MCF 10A (cell line): Measurements from ENCODE around the gene AFG3L2. TPM values are rescaled to one million over a fixed set of nuclear protein-coding genes. Genes with fewer than 3 reads are reported as not detected.
A peak's percentile ranks its signal among the peaks of the same experiment; 100 is the strongest.

Source experiments
- BruUV-seq: library from RNA; stranded (reverse); fragments of 400-500 nt; replicated peaks from 2 replicates; lab custom pipeline; 2021; lab: Mats Ljungman, UMichigan
- CTCF ChIA-PET: fragments of 300-600 bp; sonication (Branson Sonifier 250); formaldehyde crosslinking; extraction: SDS; loops from one replicate; lab custom pipeline; 2021; ENCODE audit warnings: antibody characterized with exemption, inconsistent platforms; lab: Yijun Ruan, JAX
- POLR2A ChIA-PET: fragments of 300-600, 350-650 bp; sonication (Branson Sonifier 250); formaldehyde crosslinking; extraction: SDS; loops from one replicate; lab custom pipeline; 2020; ENCODE audit warnings: antibody characterized with exemption, inconsistent platforms; lab: Yijun Ruan, JAX
- DNase-seq: peaks from one replicate; pipeline ENCODE4 v3.0.0-alpha.2; 2018; ENCODE audit not compliant: unreplicated experiment
- H3K27ac Mint-ChIP-seq: one replicate; pipeline ENCODE4 v1.8.0; 2022; ENCODE audit warnings: mild to moderate bottlenecking, low read depth, mixed read lengths; ENCODE audit not compliant: unreplicated experiment
- H3K27me3 Mint-ChIP-seq: one replicate; pipeline ENCODE4 v1.8.0; 2022; ENCODE audit warnings: mixed read lengths; ENCODE audit not compliant: insufficient read depth, unreplicated experiment
- H3K36me3 Mint-ChIP-seq: one replicate; pipeline ENCODE4 v1.8.0; 2022; ENCODE audit warnings: mild to moderate bottlenecking, moderate library complexity, mixed read lengths; ENCODE audit not compliant: insufficient read depth, unreplicated experiment
- H3K4me1 Mint-ChIP-seq: one replicate; pipeline ENCODE4 v1.8.0; 2022; ENCODE audit warnings: mixed read lengths; ENCODE audit not compliant: insufficient read depth, unreplicated experiment
- H3K4me3 Mint-ChIP-seq: one replicate; pipeline ENCODE4 v1.8.0; 2022; ENCODE audit warnings: mild to moderate bottlenecking, moderate library complexity, mixed read lengths; ENCODE audit not compliant: unreplicated experiment
- H3K9me3 Mint-ChIP-seq: one replicate; pipeline ENCODE4 v1.8.0; 2022; ENCODE audit warnings: mixed read lengths; ENCODE audit not compliant: unreplicated experiment
- CTCF ChIP-seq: fragments of 200-600 bp; IDR thresholded peaks from one replicate; pipeline ENCODE4 v1.8.0; 2022; ENCODE audit warnings: antibody characterized with exemption, mild to moderate bottlenecking; ENCODE audit not compliant: unreplicated experiment
- intact Hi-C: fragments of 100-400 bp; cut with micrococcal nuclease; formaldehyde crosslinking; loops from 2 replicates; pipeline ENCODE4 v1.14.1; 2022
- total RNA-seq: library from RNA; stranded (reverse); gene quantifications from 2 replicates; pipeline ENCODE4 v1.2.3, GENCODE V29; 2022

The AFG3L2 gene
- total RNA-seq, 1 experiment from 2014 or later = 77.2 TPM

GRCh38 chr18:12405066-12405465 is 28.0 kb upstream of the AFG3L2 start:
- POLR2A ChIA-PET = interaction anchor here (1.4 kb wide), 1 partner anchor 253 kb away, joined by 3 read pairs; the partner anchor contains the start of gene SPIRE1
- BruUV-seq = no TSS peak
- Mint-ChIP-seq H3K27ac (no peak overlapping the region), H3K9me3 (no peaks in the 10 kb centered on the region), H3K36me3 (peaks cover 2% of the 10 kb centered on the region), H3K4me1 (peaks cover 29% of the 10 kb centered on the region), H3K4me3 (no peak overlapping the region), H3K27me3 (peaks cover 18% of the 10 kb centered on the region)
- TF ChIP-seq CTCF = no peak
- intact Hi-C loops = loop anchor here (5.0 kb wide), 1 partner anchor 202 kb away; no protein-coding TSS in a partner anchor
- no peak for DNase-seq
- CTCF ChIA-PET = interaction anchor here (0.6 to 1.7 kb wide), 3 partner anchors 14 to 322 kb away, joined by 3 to 7 read pairs (median 3); no protein-coding TSS in a partner anchor

- H3K9me3 Mint-ChIP-seq = no peaks in the 10 kb centered on the region
- intact Hi-C loops = no loop called here
- peak overlapping the region; percentile 57 for H3K27ac Mint-ChIP-seq
- H3K4me3 Mint-ChIP-seq = no peak overlapping the region
- BruUV-seq = no TSS peak
- ChIA-PET POLR2A (interaction anchor here (0.6 to 2.2 kb wide), 6 partner anchors 11 to 1477 kb away, joined by 3 to 10 read pairs (median 3); partner anchors contain the start of gene SPIRE1), CTCF (interaction anchor here (0.7 to 3.7 kb wide), 4 partner anchors 12 to 294 kb away, joined by 3 to 27 read pairs (median 6); no protein-coding TSS in a partner anchor)
- no peak for TF ChIP-seq CTCF
- H3K36me3 Mint-ChIP-seq = no peaks in the 10 kb centered on the region
- peaks cover 26% of the 10 kb centered on the region for H3K4me1 Mint-ChIP-seq
- peak; percentile 84 for DNase-seq
- H3K27me3 Mint-ChIP-seq = peaks cover 18% of the 10 kb centered on the region
These were observed 26.8 kb upstream of the AFG3L2 start for GRCh38 chr18:12403601-12404506.

- no TSS peak for BruUV-seq
- ChIA-PET CTCF (interaction anchor here (0.6 to 3.7 kb wide), 4 partner anchors 10 to 221 kb away, joined by 3 to 27 read pairs (median 4); no protein-coding TSS in a partner anchor), POLR2A (interaction anchor here (0.7 to 2.2 kb wide), 5 partner anchors 9 to 259 kb away, joined by 3 to 10 read pairs (median 4); partner anchors contain the start of gene AFG3L2)
- Mint-ChIP-seq H3K4me1 (peaks cover 21% of the 10 kb centered on the region), H3K9me3 (no peaks in the 10 kb centered on the region), H3K36me3 (no peaks in the 10 kb centered on the region), H3K27ac (peak overlapping the region; percentile 77), H3K27me3 (peaks cover 18% of the 10 kb centered on the region), H3K4me3 (no peak overlapping the region)
- DNase-seq = no peak
- intact Hi-C loops = no loop called here
- no peak for TF ChIP-seq CTCF
These were observed 24.9 kb upstream of the AFG3L2 start for GRCh38 chr18:12401881-12402280.

GRCh38 chr18:12399231-12399630 is 22.2 kb upstream of the AFG3L2 start:
- H3K27me3 Mint-ChIP-seq = no peaks in the 10 kb centered on the region
- no TSS peak for BruUV-seq
- POLR2A ChIA-PET = no interaction called here
- peaks cover 21% of the 10 kb centered on the region for H3K4me1 Mint-ChIP-seq
- no peak overlapping the region for H3K4me3 Mint-ChIP-seq
- CTCF ChIA-PET = no interaction called here
- intact Hi-C loops = loop anchor here (10.0 kb wide), 1 partner anchor 326 kb away; no protein-coding TSS in a partner anchor
- H3K27ac Mint-ChIP-seq = no peak overlapping the region
- no peak for DNase-seq
- H3K36me3 Mint-ChIP-seq = no peaks in the 10 kb centered on the region
- TF ChIP-seq CTCF = no peak
- H3K9me3 Mint-ChIP-seq = no peaks in the 10 kb centered on the region
